ENCODE measurements around the gene BPNT1.

- TF ChIP-seq, protein P1, sequence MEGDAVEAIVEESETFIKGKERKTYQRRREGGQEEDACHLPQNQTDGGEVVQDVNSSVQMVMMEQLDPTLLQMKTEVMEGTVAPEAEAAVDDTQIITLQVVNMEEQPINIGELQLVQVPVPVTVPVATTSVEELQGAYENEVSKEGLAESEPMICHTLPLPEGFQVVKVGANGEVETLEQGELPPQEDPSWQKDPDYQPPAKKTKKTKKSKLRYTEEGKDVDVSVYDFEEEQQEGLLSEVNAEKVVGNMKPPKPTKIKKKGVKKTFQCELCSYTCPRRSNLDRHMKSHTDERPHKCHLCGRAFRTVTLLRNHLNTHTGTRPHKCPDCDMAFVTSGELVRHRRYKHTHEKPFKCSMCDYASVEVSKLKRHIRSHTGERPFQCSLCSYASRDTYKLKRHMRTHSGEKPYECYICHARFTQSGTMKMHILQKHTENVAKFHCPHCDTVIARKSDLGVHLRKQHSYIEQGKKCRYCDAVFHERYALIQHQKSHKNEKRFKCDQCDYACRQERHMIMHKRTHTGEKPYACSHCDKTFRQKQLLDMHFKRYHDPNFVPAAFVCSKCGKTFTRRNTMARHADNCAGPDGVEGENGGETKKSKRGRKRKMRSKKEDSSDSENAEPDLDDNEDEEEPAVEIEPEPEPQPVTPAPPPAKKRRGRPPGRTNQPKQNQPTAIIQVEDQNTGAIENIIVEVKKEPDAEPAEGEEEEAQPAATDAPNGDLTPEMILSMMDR (IDR thresholded peaks at IDR 0.05; ENCODE audit: low read depth, low read length, poor library complexity, severe bottlenecking), result no peak
- no peak for TF ChIP-seq EZH2phosphoT487 (IDR thresholded peaks at IDR 0.05; ENCODE audit: borderline replicate concordance, low read length)
Observed at GRCh38 chr1:220084460-220084859, 5.1 kb downstream of the BPNT1 start.
